Raji (cell line): ENCODE data around the gene NXNL1.

ENCODE experiments used
- POLR2A ChIP-seq: IDR thresholded peaks from 2 replicates; pipeline ENCODE4 v1.6.1; 2011; ENCODE audit warnings: low read depth, low read length, control low read depth; ENCODE audit not compliant: insufficient read depth

NXNL1 gene

DNA sequence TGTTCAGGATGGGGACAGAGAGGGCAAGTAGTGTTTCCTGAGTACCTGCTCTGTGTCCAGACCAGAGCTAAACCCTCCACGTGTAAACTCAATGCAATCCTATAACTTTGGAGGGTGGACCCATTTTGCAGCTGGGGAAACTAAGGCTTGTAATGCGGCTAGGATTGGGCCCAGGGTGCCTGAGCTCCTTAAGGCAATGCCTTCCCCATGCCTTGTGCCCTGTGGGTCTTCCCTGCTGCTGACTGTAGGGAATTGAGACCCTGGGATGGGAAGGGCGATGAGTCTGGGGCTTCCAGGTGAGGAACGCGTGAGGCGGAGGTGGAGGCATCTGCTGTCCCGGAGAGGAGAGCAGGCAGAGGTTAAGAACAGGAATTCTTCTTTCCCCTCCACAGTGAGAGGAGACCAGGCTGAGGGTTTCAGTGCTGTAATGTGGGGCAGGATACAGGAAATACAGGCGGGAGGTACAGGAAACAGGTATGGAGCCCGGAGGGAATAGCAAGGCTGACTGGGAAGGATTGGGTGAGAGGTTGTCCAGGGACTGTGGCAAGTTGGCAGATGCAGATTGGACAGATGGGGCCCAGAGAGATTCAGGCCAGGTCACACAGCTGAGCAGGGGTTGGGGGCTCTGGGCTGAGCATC, 28.8 kb upstream of the NXNL1 start:
- TF ChIP-seq POLR2A, result no peak

- TF ChIP-seq POLR2A, result no peak
Measured at GRCh38 chr19:17488593-17489391, 28.1 kb upstream of the NXNL1 start.

DNA sequence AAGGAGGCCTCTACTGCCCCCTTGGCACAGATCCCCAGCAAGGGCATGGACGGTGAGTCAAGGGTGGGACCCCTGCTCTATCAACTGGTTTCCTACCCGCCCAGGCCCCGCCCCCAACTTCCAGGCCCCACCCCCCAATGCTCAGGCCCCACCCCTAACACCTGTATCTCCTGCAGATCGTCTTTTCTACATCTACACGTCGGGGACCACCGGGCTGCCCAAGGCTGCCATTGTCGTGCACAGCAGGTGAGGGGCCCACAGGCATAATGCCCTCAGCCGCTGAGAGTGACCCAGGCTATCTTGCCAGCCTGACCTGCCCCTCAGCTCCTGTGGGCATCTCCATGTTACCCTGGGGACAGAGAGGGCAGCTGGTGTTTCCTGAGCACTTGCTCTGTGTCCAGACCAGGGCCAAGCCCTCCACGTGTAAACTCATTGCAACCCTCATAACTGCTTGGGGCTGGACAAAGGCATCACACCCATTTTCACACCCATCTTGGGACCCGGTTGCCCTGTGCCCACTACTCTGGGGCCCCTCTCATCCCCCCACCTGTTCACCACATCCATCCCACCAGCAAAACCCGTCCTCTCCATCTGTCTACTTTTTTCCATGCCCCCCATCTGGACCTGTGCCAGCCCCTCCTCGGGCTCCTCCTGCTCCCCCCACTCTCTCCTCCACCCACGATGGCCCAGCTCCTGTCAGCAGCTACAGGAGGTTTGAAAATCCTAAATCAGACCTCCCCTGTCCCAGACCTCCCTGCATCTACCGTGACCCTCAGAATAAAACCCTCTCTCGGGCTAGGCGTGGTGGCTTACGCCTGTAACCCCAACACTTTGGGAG, 26.8 kb upstream of the NXNL1 start:
- no peak for TF ChIP-seq POLR2A

- no peak for TF ChIP-seq POLR2A
Measured at GRCh38 chr19:17486545-17487240, 26.0 kb upstream of the NXNL1 start.

GRCh38 chr19:17484520-17485185, 23.9 kb upstream of the NXNL1 start:
- TF ChIP-seq POLR2A, result no peak

GRCh38 chr19:17483605-17484002, 22.9 kb upstream of the NXNL1 start:
- TF ChIP-seq POLR2A, result no peak

GRCh38 chr19:17482877-17483604, 22.3 kb upstream of the NXNL1 start:
- TF ChIP-seq POLR2A, result no peak

- no peak for TF ChIP-seq POLR2A
Measured at GRCh38 chr19:17481986-17482385, 21.3 kb upstream of the NXNL1 start.

GRCh38 chr19:17479325-17479791, 18.6 kb upstream of the NXNL1 start:
- no peak for TF ChIP-seq POLR2A

GRCh38 chr19:17475541-17476115, 14.9 kb upstream of the NXNL1 start:
- no peak for TF ChIP-seq POLR2A

- no peak for TF ChIP-seq POLR2A
Measured at GRCh38 chr19:17473041-17473440, 12.3 kb upstream of the NXNL1 start.

DNA sequence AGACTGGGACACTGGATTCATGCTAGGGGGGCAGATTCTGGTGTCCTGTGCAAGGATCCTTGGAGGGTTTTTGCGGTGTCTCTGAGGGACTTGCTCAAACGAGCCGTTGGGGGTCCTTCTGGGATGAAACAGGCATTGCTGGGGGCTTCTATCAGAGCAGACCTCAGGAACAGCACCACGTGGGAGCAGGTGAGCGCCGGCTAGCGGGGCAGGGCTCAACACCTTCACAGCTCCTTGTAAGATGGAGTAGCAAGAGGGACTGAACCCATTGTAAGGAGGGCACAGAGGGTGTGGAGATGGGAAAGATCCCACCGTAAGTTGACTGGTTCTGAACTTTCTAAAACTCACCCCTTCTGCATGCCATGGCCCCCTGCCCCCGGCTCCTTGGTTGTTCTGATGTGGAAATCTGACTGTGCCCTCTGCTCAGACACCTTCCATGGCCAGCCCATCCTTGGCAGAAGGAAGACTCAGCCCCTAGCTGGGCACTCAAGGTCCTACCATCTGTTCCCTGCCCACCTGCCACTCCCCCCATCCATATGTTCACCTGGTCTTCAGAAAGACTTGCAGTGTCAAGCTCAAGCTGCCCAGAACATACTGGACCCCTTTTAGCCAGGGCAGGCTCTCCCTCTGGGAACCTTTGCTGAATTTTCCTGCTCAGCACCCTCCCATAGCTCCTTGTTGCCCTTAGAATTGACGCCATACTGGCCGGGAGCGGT, 10.8 kb upstream of the NXNL1 start:
- TF ChIP-seq POLR2A, result no peak

DNA sequence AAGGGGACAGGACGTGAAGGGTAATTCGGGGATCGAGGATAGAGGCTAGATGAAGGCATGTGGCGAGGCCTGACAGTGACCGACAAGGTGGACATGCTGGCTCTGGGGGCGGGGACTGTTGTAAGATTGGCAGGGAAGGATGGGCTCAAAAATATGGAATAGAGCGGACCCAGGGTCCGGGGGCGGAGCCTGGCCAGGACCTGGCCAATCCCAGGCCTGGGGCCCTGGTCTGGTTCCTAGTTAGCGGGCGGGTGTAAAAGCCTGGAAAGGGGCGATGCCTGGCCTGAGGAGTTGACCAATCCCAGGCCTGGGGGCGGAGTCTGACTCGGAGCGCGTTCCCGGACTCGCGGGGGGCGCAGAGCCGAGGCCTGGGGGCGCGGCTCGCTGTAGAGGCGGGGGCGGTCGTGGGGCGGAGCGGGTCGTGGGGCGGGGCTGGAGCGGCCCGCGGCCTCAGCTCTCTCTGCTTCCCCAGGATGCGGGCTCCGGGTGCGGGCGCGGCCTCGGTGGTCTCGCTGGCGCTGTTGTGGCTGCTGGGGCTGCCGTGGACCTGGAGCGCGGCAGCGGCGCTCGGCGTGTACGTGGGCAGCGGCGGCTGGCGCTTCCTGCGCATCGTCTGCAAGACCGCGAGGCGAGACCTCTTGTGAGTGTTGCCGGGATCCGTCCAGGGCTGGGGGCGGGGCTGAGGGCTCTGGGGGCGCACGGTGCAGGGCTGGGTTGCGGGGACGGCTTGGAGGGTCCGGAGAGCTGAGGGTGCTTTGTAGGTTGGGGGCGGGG, 9.5 kb upstream of the NXNL1 start, which contains the start of gene SLC27A1:
TSS of gene SLC27A1 (plus strand) at position 457 of the 774 bp plus-strand sequence. CDS start at position 474, 17 bp downstream.
- TF ChIP-seq POLR2A, result no peak; the same call in 1 of the 2 replicates
